ENCODE data around the gene LRRC59.

The LRRC59 gene

DNA sequence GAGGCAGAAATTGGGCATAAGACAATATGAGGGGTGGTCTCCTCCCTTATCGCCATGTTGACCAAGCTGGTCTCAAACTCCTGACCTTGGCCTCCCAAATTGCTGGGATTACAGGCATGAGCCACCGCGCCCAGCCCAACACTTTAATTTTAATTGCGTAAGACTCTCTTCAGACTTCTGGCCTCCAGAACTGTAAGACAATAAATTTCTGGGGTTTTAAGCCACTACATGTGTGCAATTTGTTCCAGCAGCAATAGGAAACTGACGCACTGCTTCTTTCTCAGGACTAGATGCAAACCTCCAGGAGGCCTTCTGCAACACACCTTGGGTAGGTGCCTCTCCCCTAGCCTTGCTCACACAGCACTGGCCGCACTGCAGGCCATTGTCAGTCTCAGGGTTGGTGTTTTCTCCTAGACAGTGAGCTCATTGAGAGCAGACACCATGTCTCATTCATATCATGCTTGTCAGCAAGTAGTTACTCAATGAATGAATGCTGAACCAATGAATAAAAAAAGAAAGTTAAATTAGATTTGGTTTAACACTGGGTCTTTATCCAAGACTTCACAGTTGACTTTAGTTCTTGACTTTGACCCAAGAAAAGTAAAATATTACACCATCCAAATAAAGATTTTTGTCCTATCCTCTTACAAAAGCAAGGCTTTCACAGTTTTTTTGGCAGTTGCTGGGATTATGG, 23.2 kb upstream of the LRRC59 start:
- TF ChIP-seq CTCF (IDR thresholded peaks at IDR 0.05), result no peak

DNA sequence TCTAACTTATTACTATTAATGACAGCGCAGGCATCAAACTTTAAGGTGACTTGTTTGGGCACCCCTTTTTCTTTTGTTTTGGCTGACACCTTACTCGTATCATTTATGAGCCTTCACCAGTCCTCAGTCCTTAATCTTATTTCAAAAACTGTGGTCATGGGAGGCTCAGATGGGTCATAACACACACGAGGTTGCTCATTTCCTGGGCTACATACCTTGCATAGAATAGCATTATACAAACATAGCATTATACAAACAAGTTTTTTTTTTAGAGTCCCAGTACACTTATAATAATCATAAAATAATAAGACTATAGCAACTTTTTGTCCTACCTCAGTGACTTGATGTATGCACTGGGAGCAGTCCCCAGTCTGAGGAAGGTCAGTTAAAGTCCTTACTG, 17.5 kb upstream of the LRRC59 start:
- no peak for TF ChIP-seq CTCF (IDR thresholded peaks at IDR 0.05)

GRCh38 chr17:50412188-50412732, 14.9 kb upstream of the LRRC59 start:
- TF ChIP-seq CTCF (IDR thresholded peaks at IDR 0.05), result no peak

GRCh38 chr17:50407921-50408320, 10.6 kb upstream of the LRRC59 start:
- TF ChIP-seq CTCF (IDR thresholded peaks at IDR 0.05), result no peak

- no peak for TF ChIP-seq CTCF (IDR thresholded peaks at IDR 0.05)
Measured at GRCh38 chr17:50406578-50406977, 9.3 kb upstream of the LRRC59 start.

- TF ChIP-seq CTCF (IDR thresholded peaks at IDR 0.05), result no peak
Measured at GRCh38 chr17:50397919-50398285, 579 bp upstream of the LRRC59 start.

DNA sequence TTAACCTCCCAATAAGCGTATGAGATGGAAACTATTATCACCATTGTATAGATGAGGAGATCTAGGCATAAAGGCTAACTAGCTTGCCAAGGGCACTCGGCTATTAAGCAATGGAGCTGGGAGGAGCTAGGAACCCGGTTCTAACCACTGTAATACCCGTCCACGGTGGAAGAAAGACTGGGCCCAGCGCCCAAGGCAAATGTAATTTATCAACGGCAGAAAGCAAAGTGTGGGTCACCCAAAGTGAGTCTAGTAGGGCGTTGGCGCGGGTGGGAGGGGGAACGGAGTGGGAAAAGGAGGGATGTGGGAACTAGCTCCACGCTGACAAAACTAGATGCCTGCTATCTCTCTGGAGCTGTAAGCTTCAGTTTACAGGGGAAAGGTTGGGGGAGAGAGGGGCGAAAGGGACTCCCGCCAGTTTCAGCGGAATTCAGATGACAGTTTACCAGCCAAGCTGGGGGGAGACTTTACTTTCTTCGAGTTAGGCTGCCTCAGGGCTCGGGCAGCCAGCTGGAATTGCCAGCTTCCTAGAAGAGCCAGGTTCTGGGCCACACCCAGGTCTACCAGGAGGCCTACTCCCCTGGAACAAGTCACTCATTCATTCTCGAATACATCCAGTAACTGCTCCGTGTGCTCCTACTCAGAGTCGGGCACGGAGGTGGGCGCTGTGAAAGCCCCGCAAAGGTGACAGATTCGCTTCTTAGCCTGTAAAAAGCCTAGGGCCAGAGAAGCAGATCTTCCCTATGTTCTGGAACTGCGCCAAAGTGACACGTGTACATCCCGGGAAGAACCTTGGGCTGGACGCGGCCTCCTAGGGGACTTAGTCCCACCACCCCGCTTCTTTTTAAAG, 837 bp downstream of the LRRC59 start:
- no peak for TF ChIP-seq CTCF (IDR thresholded peaks at IDR 0.05)

All from LNCAP (cell line).